HG03520 (cell line): ENCODE measurements around the gene GPX5.

Experiments used
- ATAC-seq: cut with Tn5 transposase; IDR thresholded peaks from one replicate; pipeline ENCODE4 v1.9.1; 2021; ENCODE audit warnings: mild to moderate bottlenecking, moderate library complexity; ENCODE audit not compliant: unreplicated experiment

GPX5 gene

DNA sequence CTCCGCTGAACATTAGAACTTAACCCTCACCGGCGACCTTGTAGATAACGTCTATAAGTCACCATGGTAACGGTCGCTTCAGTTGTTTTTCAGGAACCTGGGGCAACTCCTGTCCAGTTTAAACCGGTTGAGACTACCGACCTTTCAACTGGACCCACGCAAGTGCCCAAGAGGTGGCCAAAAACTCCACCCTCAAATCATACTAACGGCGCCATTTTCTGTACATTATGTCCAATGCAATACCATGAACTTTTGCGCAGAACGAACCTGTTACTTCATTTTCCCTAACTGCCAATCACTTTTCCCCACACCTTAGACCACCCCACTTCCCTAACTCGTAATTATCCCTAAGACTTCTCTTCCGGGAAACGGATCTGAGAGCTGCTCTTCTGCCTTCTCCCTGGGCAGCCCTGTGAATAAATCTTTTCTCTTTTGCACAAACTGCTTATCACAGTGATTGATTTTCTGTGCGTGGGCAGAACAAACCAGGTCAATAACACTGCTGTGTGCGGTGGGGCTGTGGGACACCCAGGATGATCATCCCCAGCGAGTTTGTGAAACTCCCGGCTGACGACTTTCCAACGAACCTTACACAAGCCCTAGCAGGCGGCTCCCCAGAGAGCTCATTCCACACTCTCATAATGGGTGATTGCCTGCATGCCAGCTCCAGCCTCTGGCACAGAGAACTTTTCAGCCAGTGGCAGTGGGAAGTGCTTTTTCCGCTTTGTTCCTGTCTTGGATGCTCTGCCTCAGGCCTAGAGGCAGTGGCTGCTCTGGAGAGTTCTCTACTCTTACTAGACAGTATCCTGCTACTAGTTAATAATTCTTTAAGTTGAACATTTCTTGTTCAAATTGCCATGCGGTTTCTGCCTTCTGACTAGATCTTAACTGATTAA is 28.6 kb downstream of the GPX5 start:
- ATAC-seq, result no peak

DNA sequence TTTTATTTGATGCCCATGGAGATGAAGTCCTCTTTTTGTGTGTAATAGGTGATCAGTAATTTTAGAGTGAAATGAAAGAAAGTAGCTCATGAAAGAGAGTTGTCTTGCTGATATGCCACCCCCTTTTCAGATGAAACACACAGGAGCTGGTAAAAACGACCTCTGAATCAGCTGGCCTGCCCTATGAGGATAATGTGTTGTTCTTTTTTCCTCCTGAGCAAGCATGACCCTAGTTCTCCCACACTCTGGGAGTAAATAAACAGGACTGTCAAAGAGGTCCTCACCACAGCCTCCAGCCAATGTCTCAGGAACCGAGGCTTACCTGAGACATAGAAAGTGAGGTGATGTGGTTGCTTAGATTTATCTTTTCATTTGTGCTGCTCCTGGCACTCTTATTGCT is 29.5 kb downstream of the GPX5 start:
- ATAC-seq, result no peak

DNA sequence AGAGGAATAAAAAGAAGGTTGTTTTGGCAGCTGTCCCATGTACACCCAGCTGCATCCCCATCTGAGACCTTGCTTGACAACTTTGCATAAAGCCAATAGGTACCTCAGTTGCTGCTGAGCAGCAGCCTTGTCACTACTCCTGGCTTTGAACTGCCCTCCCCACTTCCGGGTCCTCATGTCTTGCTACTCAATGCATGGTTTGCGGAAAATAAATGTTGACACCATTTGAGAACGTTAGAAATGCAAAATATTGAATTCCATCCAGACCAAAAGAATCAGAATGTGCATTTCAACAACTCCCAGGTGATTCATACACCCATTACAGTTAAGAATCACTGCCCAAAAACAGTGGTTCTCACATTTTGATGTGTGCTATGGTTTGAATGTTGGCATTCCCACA is 32.9 kb downstream of the GPX5 start:
- no peak for ATAC-seq

DNA sequence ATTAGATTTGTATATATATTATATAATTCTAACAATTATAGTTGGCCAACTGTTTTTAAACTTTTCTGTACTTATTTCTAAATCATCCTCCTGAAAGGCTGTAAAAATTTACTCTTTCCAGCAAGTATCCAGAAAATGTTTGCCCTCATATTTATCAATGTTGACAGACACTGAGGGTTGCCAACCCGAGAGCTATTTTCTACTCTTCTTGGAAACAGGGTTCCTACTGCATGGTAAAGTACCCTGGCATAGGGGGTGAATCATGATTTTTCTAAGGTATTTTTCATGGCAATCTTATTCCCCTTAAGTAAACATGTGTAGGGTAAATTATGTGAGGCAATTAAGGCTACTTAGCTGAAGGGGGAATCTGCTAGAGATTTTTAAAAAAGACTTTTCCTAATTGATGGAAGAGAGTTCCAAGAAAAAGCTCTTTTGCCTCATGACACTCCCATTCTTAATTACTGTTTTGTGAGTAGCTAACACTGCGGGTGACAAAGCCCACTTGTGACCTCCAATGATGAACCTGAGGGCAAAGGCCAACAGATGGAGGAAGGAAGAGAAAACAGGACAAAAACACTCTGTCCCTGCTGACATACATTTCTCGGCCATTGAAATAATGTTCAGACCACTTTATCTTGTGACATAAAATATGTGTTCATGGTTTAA is 37.9 kb downstream of the GPX5 start:
- no peak for ATAC-seq

- no peak for ATAC-seq
These were observed 40.3 kb downstream of the GPX5 start for GRCh38 chr6:28565823-28566526.

DNA sequence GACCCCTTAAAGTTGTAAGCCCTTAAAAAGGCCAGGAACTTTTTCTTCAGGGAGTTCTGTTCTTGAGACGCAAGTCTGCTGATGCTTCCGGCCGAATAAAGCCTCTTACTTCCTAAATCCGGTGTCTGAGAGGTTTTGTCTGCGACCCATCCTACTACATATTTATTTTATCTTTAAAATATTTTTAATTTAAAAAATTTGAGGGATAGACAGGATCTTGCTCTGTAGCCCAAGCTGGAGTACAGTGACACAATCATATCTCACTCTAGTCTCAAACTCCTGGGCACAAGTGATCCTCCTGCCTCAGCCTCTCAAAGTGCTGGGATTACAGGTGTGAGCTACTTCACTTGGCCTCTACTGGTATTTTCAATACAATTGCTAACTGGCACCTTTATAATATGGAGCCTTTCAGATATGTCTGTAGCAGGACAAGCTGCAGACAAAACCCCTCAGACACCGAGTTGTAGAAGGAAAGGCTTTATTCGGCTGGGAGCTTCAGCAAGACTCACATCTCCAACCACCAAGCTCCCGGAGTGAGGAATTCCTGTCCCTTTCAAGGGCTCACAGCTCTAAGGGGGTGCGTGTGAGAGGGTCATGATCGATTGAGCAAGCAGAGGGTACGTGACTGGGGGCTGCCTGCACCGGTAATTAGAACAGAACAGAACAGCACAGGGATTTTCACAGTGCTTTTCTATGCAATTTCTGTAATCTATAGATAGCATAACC is 41.0 kb downstream of the GPX5 start:
- ATAC-seq, result no peak

- ATAC-seq, result no peak
These were observed 41.8 kb downstream of the GPX5 start for GRCh38 chr6:28567506-28567905.

GRCh38 chr6:28568515-28569108 is 42.9 kb downstream of the GPX5 start:
- no peak for ATAC-seq

DNA sequence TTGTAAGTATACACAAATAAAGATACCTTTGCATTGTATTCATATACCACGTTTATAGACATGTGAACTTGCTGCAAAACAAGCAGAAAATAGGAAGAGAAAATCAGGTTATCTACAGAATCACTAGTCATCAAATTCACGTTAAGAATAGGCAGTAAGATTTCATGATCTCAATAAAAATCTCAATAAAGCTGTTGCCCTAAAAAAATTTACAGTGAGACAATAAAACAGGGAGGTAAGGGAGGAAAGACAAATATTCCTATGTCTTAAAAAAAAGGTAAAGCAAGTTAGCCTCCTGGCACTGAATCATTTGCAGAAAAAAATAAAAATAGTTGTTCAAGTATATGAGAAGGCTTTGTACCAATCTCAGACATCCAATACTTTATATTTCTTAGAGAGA is 44.1 kb downstream of the GPX5 start:
- ATAC-seq, result no peak

GRCh38 chr6:28580475-28580874 is 54.8 kb downstream of the GPX5 start:
- no peak for ATAC-seq

DNA sequence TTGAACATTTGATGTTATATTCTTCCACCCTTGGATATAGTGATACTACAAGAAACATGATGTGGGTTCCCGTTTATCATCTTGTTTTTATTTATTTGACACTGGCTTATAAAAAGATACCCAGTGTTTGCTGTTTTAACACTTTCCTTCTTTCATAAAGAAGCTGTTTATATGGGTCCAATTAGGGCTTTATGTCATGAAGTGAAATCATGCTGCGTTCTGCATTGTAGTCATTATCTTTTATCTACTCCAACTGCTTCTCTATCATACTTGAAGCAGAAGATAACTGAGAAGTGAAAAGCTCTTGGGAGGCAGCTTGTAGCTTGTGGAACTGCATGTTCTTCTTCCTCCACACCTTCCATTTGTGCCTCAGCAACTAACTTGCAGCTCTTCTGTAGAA is 57.8 kb downstream of the GPX5 start:
- no peak for ATAC-seq
